Measurements from ENCODE around the gene APOB. TPM values are rescaled to one million over a fixed set of nuclear protein-coding genes. Genes with fewer than 3 reads are reported as not detected.
A peak's percentile ranks its signal among the peaks of the same experiment; 100 is the strongest.

APOB gene
- total RNA-seq, 1 donor from 2014 or later = under 0.01 TPM

DNA sequence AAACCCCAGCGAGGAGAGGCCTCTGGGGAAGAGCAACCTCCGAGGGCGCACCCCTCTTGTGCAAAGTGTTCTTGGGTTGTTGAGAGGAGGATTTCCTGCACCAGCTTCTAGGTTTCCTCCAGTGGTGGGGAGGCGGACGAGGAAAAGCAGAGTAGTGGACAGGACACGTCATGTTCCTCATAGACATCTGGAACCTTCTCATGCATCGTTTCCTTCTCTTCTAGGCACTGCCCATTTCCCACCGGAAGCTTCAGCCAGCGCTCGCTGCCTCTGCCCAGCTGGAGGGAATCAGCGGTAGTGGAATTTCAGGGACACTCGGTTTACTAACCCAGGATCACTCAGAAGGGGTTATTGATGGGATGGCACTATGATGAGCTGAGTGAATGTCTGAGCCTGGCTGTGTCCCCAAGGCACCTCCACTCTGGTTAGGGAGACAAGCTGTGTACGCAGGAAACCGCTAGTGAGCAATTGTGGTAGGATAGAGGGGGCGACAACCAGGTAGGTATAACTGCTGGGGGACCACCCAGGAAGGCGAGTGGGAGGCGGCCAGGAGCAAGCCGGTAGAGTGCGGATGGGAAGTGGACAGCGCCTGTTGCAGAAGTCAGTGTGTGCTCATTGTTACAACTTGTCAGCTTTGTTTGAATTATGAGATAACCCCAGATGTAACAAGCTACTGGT lies 960 bp upstream of the APOB start:
- DNase-seq = peak; percentile 7

DNA sequence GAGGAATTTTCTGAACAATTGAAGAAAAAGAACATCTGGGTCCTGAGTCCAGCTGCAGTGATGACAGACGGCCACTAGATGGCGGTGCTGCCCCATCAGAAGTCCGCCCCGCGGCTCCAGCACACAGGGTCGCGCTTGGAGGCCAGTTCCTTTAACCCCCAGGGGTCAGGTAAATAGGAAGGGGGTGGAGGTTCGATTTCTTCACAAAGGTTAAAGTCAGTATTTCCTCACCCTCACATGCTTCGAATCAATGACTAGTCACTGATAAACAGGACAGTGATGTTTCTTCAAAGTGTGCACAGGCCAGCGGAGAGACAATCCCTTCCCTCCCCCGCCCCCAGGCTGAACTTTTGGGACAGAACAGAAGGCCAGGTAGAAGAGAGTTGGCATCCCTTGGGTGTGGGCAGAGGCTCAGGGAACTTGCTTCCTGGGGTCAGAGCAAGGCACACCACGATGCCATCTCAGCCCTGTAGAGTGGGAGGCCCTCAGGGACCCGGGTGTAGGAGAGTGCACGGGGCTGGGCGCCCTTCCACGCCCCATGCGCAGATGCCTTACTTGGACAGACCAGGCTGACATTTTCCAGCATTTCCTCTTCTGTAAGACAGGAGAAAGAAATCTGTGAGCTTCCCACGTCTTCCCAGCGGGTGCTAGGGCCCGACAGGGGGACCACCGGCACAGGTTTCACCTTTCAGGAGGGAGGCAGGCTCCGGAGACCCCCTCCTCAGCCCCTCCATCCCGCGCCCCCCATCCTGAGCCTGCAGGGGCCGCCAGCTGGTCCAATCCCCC lies 722 bp downstream of the APOB start:
- DNase-seq = peak; percentile 74

DNA sequence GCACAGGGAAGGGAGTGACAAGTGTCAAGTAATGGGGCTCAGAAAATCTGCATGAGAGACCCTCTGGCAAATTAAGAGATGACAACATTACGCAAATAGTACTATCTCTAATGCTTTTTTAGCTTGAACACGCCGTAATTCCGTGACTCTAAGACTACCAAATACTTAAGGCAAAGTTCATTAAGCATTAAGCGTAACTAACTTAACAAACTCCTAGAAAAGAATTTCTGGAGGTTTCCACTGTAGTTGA lies 1.2 kb downstream of the APOB start:
- DNase-seq = no peak

DNA sequence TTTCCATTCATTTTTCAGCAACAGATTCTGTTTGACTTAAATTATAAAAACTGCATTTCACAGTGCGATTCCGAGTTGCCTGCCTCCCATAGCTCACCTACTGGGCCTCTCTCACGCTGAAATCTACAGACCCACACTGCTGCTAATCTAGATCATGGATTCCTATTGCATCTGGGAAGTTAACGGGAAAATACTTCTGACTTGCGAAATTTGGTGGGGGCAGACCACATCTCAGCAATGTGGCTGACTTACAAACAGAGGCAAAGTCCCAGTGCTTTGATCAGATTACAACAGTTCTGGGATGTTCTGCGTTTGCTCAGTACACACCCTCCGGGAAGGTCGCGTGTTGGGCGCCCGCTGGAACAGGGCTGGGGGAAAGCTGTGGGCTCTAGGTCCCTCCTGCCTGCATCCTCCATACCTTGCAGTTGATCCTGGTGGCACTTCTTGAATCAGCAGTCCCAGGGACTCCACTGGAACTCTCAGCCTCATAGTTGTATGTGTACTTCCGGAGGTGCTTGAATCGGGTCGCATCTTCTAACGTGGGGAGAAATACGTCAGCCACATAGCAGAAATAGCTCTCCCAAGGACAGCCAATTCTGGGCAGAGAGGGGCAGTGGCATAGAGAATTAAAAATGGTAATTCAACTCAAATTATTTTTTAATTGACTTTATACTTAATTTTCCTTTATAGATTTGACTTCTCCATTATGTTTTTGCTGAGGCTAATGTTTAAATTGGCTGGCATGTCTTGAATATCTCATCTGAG lies 1.7 kb downstream of the APOB start:
- DNase-seq = no peak

DNA sequence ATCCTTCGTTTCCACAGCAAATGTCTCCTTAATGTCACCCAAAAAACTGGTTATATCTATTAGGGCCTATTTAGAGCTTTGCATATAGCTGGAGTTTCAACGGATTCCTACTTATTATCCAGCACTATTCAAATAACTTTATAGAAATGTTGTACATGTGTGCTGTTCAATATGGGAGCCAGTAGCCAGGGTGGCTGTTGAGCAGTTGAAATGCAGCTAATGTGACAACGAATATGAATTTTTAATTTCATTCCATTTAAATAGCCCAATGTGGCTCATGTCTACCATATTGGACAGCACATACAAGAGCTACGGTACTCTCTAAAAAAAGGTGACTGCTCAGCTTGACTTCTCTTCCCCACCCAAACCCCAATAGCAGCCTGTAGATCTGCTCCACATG lies 2.4 kb downstream of the APOB start:
- DNase-seq = no peak

DNA sequence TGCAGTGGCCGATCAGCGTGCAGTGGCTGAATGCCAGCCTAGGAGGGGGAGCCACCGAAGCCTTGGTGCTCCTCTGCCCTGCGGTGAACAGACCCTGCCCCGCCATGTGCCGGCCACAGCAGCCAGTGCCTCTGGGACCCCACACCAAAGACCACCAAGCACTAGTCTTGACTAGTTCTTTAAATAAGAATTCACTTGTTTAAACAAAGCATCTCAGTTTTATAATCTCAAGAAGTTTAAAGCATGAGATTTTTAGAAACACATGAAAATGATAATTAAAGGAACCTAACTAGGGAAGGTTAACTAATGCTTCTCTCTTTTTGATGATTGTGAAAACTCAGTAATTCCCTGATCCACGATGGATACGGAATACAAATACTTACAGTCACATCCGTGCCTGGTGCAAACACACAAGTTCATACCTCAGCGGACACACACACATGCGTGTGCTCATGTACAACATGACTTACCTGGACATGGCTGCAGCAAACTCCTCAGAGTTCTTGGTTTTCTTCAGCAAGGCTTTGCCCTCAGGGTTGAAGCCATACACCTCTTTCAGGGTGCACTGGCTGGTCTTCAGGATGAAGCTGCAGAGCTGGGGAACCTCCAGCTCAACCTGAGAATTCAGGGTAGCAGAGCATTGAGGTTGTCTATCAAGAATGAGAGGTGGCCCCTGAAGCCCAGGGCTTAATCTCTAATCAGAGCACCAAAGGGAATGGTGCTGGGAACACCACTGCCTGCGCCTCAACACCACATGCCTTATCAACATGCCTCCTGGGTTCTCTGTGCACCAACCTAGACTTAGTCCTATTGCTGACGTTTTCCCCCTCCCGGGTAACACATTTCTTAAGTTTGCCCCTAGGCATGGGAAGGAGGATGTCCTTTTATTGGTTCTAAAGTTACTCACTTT lies 3.1 kb downstream of the APOB start:
- no peak for DNase-seq

DNA sequence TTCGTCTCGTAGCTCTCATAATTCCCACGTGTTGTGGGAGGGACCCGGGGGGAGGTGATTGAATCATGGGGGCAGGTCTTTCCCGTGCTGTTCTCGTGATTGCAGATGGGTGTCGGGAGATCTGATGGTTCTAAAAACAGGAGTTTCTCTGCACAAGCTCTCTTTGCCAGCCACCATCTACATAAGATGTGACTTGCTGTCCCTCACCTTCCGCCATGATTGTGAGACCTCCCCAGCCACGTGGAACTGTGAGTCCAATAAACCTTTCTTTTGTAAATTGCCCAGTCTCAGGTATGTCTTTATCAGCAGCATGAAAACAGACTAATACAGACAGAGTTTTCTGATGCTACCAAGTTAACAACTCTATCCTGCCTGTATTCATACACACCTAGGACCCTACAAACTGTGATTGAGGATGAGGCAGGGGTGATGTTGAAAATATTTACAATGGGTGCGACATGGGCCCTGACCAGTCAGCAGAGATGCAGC lies 3.9 kb downstream of the APOB start:
- no peak for DNase-seq

DNA sequence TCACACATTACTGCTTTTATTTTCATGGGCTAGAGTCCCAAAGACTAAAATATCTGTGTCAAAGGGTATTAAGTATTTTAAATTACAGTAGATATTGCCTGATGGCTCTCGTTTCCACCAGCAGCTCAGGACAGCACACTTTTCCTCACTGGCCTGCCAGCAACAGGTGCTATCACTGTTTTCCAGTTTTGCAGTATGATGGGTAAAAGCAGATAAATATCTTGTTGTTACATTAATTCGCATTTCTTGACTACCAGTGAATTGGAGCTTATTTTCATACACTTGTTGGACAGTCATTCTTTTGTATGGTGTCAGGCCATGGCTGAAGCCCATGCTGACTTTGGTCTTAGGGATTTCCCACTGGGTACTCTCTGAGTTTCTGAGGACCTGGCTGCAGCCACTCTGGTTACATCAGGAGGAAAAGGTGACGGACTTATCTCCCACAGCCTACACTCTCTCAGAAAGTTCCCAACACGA lies 4.8 kb downstream of the APOB start:
- DNase-seq = no peak

DNA sequence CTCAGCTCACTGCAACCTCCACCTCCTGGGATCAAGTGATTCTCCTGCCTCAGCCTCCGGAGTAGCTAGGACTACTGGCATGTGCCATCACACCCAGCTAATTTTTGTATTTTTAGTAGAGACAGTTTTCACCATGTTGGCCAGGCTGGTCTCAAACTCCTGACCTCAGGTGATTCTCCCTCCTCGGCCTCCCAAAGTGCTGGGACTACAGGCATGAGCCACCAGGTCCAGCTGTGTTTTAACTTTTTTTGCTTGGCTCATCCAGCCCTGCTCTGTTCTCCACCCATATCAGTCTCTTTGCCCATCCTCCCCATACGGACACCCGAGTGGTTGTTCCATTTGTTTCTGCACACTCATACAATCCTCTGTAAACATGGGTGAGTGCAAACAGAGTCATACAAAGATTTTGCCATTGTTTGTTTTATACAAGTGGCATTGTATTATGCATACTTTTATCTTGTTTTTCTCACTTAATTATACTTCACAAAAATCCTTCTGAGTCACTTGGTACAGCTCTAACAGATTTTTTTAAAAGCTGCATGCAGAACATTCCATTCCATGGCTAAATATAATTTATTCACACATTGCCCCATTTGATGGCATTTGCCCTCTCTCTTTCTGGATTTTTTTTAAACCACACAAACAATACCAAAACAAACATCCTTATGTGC lies 5.3 kb downstream of the APOB start:
- DNase-seq = no peak

DNA sequence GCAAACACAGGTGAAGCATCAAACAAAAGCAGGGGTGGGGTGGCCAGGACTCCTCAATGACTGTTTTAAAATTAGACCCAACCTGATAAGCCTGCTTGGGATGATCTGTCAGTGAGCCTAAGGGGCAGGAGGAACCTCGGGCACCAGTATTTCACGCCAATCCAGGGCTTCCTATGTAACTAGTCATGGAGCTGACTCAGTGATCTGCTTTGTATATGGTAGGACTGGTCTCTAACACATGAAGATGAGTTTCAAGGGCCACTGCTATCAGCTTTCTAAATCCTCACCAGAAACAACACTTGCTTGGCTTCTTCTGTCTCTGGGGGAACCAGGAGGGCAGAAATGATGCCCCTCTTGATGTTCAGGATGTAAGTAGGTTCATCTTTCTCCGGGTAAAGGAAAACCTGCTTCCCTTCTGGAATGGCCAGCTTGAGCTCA lies 6.2 kb downstream of the APOB start:
- DNase-seq = no peak

DNA sequence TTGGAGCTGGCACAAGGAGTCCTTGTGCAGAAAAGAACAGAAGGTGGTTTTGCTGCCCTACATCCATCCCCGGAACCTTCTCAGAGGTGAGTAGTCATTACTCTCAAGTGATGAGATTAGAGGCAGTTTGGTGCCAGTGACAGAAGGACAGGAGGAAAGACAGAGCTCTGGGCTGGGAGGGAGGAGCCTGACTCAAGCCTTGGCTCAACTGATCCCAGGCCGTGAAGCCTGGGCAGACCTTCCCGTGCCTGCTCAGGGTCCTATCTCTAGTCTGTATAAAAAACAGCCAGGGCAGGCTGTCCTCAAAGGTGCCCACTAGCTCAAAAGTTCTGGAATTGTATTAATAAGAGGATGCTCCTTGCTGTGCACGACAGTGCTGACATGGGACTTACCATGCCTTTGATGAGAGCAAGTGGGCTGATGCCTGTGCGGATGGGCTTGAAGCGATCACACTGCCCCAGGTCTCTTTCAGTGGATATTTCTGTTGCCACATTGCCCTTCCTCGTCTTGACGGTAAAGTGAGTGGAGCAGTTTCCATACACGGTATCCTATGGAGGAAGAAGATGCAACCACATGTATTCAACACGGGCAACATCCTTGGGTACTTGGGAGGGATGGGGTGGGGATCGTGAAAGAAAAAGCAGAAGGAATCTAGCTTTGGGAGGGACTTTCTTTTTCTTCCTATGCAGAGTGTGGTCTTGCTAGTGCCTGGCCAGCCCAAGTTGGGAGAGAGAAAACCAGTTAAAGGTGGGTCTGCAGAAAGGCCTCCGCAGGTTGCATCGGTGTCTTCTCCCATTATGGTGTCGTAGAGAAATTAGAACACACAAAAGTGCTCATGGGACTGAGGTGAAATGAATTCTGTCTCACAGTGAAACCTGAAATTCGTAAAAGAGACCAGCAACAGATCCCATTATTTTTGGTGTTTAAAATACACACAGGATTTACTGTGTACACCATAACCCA lies 6.9 kb downstream of the APOB start:
- DNase-seq = no peak

DNA sequence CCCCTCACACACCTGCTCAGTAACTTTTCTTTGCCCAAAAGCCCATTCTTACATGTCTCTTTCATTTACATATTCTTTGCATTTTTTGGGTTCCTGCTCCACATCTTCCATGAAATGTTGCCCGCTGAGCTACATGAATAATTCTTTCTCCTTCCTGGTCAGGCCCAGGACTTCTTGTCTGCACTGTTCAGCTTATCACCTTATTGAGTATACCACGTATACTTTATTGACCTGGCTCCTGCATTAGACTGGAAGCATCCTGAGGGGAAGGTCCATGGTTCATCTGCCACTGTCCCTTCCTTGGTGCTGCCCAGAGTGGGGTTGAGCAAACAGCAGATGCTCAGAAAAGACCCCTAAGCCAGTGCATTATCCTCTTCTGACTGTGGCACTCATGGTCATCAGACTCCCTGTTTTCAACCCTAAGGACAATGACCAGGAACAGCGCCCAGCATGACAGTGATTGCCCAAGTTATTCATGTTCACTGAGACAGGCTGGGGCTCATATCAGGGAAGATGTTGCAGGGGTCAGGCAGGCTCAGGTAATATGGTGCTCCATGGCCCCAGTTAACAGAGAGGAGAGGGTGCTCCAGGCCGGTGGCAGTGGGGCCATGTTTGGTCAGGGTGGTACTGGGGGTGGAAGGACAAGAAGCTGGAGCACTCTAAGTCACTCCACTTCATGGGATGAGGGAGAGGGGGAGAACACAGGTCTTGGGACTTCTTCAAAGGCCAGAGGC lies 7.7 kb downstream of the APOB start:
- no peak for DNase-seq

DNA sequence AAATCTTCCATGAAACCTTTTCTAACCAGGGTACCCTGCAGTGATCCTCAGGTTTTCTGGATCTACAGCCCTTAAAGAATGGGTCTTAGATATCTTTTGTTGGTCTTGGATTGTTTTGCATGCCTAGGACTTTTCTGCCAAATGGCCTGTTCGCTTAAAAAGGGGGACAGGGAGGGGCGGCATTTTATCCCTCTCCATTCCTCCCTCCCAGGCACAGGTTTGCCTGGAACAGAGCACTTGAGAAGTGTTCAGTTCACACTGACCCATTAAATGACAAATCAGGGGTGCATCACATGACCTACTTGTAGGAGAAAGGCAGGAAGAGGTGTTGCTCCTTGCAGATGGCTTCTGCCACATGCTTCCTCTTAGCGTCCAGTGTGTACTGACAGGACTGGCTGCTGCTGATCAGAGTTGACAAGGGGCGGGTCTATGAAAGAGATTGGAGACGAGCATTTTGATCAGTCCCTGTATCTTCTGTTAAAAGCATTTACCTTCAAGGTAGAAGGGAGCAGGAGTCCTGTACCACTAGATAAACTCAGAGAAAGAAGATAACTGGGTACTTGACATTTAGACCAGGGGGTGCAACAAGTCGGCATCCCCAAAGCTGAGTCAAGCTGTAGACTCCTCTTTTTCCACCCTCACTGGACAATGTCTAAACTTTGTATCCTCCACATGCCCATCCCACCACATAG lies 8.4 kb downstream of the APOB start:
- DNase-seq = no peak

DNA sequence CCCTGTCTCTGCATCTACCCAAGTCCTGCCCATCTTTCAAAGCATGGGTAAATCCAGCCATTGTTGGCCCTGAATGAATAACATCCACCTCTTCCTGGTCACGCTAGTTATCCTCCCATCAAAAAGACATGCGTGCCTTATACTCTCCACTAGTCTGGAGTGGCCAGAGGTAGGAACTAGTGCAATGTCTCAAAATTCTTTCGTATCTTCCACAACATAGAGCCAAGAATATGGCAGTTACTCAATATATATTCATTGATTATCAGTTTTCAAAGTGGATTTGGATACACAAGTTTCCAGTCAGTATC lies 8.9 kb downstream of the APOB start:
- DNase-seq = no peak

DNA sequence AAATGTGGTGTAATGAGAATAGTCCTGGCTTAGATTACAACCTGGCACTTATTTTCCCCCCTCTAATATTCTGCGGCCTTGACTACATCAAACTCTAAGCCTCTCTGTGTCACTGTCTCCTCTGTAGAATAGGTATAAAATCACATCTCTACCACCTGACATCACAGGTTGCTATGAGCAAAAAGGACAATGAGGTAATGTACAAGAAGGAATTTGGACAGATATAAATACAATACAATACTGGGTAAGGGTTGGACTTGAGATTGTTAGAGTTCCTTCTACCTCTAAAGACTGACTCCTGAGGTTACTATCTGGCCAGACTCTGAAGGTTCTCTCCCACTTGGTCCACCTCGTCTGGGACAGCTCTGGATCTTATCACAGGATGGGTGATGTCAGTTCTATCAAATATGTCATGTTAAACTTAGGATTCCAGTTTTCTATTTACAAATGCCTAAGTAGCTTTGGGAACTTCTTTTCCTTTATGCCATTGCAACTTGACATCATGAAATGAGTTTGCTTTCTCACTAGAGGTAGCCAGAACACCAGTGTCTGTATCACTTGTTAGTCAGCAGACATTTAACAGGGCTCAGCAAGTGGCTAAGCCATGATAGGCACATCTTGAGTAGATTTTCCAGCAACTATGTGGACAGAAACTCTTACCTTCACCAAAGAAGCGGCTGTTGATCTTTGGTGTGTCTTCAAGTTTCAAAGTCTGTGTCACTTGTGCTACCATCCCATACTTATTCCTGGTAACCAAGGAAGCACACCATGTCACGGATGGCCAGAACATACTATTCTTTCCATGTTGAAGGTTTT lies 9.5 kb downstream of the APOB start:
- no peak for DNase-seq

DNA sequence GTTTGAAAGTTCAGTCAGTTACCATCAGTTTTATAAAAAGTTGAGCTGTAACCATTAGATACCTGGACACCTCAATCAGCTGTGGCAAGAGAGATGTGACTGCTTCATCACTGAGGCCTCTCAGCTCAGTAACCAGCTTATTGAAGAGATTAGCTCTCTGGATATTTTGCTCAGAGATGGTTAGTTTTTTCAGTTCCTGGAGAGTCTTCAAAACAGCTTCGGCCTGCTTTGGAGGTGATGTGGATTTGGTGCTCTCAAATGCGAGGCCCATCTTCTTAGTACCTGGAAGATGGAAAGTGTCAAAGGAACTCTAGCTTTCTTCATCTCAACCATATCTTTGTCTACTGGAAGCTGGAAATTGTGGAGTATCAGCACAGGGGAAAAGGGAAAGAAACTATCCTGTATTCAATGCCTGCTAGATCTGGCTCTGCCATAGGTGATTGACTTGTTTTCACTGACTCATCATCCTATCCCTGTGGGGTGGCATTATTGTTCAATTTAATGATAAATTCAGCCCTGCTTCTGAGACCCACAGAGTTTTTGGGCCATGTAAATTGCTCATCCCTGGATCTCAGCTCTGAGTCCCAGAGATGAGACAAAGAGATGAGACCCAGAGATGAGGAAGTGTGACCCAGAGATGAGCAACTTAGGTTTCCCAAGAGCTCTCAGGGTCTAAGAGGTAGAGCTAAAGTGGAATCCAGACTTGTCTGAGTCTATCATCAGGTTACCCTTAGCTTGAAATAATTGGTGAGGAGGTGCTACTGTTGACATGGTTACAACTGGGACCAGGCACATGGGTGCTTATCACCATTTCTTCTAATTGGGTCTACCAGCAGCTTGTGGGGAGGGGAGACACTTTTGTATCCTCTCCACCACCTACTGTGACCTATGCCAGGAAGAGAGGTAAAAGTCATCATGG lies 10.4 kb downstream of the APOB start:
- DNase-seq = no peak

All from dermis blood vessel endothelial cell (primary cell).